Measurements from ENCODE around the gene CUX1.

The CUX1 gene

GRCh38 chr7:102271158-102271798 lies 453.9 kb downstream of the CUX1 start:
- ATAC-seq = no peak
- DNase-seq = no peak

GRCh38 chr7:102272075-102272916 lies 454.9 kb downstream of the CUX1 start:
- peak; percentile 78 for ATAC-seq
- DNase-seq = peak; percentile 87

GRCh38 chr7:102272917-102273748 lies 455.7 kb downstream of the CUX1 start:
- no peak for DNase-seq
- no peak for ATAC-seq

GRCh38 chr7:102273749-102274712 lies 456.6 kb downstream of the CUX1 start:
- no peak for DNase-seq
- no peak for ATAC-seq

- DNase-seq (no peak), ATAC-seq (no peak)
These were observed 457.8 kb downstream of the CUX1 start for GRCh38 chr7:102275123-102275703.

GRCh38 chr7:102277901-102278300 lies 460.5 kb downstream of the CUX1 start:
- no peak for ATAC-seq
- DNase-seq = no peak

- DNase-seq (peak; percentile 70), ATAC-seq (peak; percentile 83)
These were observed 462.3 kb downstream of the CUX1 start for GRCh38 chr7:102279537-102280400.

- ATAC-seq (no peak), DNase-seq (no peak)
These were observed 463.1 kb downstream of the CUX1 start for GRCh38 chr7:102280521-102280920.

GRCh38 chr7:102281785-102282184 lies 464.4 kb downstream of the CUX1 start:
- DNase-seq (no peak), ATAC-seq (no peak)

GRCh38 chr7:102282465-102283362 lies 465.3 kb downstream of the CUX1 start:
- DNase-seq (no peak), ATAC-seq (no peak)

- no peak for ATAC-seq
These were observed 466.2 kb downstream of the CUX1 start for GRCh38 chr7:102283477-102284189.

GRCh38 chr7:102284399-102284798 lies 467.0 kb downstream of the CUX1 start:
- no peak for ATAC-seq
- peak; percentile 33 for DNase-seq

More at GRCh38 chr7:102283477-102284189, 466.2 kb downstream of the CUX1 start:
- DNase-seq = no peak

GRCh38 chr7:102284891-102285539 lies 467.6 kb downstream of the CUX1 start:
- no peak for DNase-seq
- no peak for ATAC-seq

- ATAC-seq = peak; percentile 9
These were observed 468.3 kb downstream of the CUX1 start for GRCh38 chr7:102285540-102286236.

GRCh38 chr7:102286237-102287110 lies 469.0 kb downstream of the CUX1 start, which contains the start of gene SH2B2:
TSS of gene SH2B2 (plus strand) at chr7:102286868. CDS start at chr7:102300551, 13,683 bp downstream.
- ATAC-seq (peak; percentile 46), DNase-seq (peak; percentile 48)

More at GRCh38 chr7:102285540-102286236, 468.3 kb downstream of the CUX1 start:
- no peak for DNase-seq

All from stimulated activated naive CD8-positive, alpha-beta T cell treated with anti-CD3 and anti-CD28 coated beads, Interleukin-15, Interleukin-2, amounts not matched to agents 100 U/mL and 50 U/mL, for 24 hours (primary cell).